HG03521 (cell line): Measurements from ENCODE around the gene ELK3.
A peak's percentile ranks its signal among the peaks of the same experiment; 100 is the strongest.

Experiments
- ATAC-seq: cut with Tn5 transposase; IDR thresholded peaks from one replicate; pipeline ENCODE4 v1.9.1; 2021; ENCODE audit warnings: mild to moderate bottlenecking, moderate library complexity; ENCODE audit not compliant: unreplicated experiment

ELK3 gene

GRCh38 chr12:96187956-96188355, 6.2 kb upstream of the ELK3 start:
- ATAC-seq, result no peak

GRCh38 chr12:96189781-96190180, 4.4 kb upstream of the ELK3 start:
- no peak for ATAC-seq

- no peak for ATAC-seq
Measured at GRCh38 chr12:96190413-96191108, 3.6 kb upstream of the ELK3 start.

GRCh38 chr12:96192926-96193573, 1.1 kb upstream of the ELK3 start:
- ATAC-seq, result no peak

DNA sequence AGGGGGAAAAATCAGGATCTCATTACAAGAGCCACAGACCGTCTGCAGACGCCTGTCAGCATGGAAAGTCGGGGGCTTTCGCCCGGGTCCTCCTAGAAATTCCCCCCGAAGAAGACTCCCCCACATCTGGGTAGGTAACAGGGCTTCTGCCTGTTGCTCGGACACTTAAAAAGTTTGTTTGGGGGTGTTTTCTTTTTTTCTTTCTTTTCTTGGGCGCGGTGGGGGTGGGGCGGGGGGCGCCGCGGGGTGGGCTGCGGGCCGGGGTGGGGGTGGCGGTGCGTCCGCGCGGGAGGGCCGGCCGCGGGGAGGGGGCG, 358 bp downstream of the ELK3 start:
- ATAC-seq, result no peak

DNA sequence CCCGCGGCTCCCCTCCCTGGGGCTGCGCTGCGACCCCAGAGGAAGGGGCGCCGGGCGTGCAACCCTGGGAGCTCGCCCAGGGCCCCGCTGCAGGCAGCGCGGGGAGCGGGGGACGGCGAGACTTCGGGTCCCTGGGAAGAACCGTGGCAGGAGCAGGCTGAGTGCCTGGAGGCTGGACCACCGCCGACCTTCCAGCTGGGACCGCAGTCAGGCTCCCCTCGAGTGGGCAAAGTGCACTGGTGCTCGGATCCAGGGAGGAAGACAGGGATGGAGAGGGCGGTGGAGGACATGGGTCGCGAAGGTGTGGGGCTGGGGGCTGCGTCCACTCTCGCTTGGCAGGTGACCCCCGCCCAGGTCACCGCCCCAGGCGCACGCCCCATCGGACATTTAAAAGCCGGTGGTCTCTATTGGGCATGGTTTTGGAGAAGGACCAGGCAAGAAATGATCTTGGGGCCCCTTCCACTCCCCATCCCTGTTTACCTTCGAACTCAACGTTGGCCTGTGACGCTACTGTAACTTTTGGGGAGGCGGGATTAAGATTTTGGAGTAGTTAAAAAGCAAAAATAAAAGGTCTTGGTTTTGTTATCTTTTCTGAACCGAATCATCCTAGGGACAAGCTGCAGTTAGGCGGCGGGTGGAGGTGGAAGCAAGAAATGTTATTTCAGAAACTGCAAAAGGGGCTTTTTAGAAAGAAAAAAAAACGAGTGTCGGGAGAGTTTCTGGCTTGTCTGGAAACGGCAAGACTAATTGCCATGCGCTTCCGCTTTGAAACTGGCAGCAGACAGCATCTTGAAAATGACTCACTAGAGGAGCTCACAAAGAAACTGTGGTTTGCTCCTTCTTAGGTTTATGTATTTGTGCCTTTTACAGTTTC, 1.0 kb downstream of the ELK3 start:
- ATAC-seq, result peak; percentile 63

DNA sequence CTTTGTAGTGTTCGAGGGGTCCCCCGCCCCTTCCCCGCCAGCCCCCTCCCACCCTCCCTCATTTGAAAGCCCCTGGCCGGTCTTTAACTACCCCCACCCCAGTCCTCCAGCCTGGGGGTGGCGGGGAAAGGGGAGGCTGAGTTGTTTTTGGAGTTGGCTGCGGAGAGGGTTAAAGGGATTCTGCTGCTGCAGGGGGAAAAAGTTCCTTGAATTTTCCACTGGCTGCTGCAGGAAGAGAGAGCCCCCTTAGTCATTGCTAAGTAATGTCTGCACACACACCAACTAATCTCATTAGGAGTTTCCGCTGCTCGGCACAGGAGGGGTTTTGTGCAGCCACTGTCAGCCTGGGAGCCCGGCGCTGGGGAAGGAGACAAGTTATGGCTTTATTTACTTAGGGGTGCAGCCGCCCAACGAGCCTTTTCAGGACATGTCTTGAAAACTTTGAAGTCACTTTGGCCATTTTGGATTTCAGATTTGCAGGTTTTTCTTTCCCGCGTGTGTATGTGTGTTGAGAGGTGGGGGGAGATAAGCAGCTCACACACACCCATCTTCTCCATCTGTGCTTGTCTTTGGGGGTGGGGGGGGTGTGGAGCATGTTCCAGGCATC, 1.8 kb downstream of the ELK3 start:
- ATAC-seq, result no peak

DNA sequence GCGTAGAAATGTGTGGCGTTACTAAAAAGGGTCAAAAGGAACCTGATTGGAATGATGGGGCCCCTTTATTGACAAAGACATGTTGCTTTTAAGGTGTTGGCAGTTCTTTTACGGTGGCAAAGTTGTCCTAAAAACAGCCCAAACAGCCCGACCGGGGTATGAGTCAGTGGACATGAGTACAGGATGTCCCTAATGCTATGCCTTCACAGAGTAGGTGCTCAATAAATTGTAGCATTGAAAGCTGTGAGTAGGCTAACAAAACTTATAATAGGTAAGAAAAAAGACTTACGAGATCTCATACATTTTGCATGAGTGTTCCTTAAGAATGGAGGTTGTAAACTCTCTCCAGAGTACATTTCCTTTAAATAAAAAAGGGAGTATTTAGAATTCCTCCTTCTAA, 2.6 kb downstream of the ELK3 start:
- no peak for ATAC-seq

DNA sequence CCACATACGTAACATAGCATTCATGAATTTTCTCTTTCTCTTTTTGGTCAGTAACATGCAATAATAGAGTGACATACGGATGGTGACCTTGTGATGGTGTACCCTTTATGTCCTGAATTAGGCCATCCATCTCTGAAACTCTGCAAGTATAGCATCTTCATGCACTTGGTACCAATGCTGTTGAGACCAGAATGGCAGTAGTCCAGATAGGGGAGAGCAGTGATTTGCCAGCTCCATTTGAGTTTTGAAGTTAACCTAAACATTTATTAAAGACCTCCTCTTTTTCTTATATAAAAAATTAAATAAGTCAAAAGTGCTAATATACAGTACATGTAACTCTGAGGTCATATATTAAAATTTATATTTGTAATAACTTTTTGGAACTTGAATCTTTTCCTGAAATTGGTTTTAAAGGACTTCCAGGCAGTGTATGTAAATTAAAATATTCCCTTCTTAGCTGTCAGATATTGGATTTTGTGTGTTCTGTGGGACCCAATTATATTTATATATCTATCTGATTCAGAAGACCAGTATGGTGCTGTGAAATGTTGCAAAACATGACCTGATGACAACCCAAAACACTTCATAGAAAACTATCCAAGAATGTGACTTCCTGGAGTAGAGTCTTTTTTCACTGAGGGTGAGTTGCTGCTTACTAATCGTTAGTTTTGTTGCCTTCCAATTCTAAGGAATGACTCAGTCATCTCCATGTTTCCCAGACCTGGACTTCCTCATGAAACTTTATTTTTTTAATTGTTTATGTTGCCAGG, 3.5 kb downstream of the ELK3 start:
- ATAC-seq, result no peak

DNA sequence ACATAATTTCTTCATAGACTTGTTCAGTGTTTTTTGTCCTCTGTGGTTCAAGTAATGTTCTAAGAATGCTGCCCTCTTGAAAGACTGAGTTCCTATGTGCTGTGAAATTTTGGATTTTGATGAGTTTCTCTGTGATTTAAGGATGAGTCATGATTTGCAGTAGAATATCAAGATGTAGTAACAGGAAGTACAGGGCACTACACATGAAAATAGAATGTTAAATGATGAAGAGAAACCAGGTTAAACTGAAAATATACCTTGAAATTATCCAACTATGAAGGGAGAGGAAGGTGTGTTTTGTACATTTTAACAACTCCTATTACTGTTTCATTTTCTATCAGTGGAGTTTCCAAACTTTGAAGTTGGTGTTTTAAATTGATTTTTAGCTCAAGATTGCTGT, 4.8 kb downstream of the ELK3 start:
- ATAC-seq, result no peak

DNA sequence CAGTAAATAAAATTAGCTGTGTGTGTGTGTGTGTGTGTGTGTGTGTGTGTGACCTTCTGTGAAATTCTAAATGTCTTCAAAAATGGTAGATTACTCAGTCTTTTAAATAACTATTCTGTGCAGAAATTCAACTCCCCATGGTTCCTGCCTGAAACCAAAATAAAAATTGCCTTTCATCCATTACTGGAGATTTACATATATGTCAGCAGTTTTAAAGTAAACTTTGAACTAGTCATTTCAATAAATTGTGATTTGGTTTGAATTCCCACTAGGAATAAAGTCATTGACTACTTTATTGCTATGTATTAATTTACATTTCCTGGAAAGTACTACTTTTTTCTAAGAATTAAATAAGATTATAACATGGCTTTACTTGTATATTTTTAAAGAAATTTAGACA, 5.3 kb downstream of the ELK3 start:
- ATAC-seq, result no peak

GRCh38 chr12:96201272-96202227, 7.4 kb downstream of the ELK3 start:
- ATAC-seq, result no peak

DNA sequence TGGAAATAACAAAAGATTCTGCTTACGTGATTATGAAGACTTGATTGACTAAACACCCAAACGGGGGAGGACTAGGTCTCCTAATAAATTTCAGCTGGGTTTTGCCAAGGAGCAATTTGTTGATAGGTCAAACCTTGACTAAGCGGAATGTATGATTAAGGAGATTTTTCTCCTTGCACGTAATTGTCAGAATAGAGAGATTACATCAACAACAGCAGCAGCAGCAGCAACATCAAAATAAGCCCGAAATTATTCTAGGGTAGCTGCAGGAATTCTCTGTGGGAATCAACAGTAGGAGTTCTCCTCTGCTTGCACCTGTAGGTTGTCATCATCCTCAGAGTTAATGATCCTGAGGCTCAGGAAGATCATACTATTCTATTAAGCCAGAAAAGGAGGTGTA, 10.2 kb downstream of the ELK3 start:
- ATAC-seq, result no peak

DNA sequence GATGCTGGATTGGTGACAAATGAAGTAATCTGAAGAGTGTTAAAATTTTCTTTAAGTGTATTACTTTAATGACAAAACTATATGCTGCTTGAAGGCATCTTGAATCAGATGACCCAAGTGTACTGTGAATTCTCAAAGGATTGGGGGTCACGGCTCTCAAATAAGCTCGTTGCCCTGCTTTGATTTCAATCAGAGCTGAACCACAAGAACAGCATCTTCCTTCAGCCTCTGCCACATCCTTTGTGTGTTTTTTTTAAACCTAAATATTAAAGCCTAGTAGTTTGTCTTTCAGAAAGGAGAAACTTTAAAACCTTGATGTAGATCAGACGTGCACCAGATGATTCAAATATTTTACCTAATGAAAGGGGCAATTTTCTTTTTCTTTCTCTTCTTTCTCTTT, 11.7 kb downstream of the ELK3 start:
- ATAC-seq, result no peak

GRCh38 chr12:96206936-96207662, 12.9 kb downstream of the ELK3 start:
- no peak for ATAC-seq

DNA sequence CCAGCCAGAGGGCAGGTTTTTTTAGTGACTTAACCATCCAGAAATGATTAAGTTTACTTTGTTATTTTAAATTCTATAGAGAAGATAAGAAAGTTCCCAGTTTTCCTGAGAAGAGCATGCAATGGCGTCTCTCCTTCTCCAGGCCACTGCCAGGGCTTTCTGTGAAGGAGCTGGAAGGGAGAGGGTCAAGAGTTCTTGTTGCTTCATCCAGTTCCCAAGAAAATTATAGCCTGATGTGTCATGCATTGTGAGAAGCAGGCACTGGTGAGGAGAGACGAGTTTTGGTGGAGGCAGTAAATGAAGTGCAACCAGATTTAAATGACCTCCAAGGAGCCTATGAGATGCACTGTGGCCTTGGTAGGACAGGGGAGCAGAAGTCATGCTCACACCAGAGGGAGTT, 14.2 kb downstream of the ELK3 start:
- ATAC-seq, result no peak

- ATAC-seq, result no peak
Measured at GRCh38 chr12:96208801-96209549, 14.8 kb downstream of the ELK3 start.

DNA sequence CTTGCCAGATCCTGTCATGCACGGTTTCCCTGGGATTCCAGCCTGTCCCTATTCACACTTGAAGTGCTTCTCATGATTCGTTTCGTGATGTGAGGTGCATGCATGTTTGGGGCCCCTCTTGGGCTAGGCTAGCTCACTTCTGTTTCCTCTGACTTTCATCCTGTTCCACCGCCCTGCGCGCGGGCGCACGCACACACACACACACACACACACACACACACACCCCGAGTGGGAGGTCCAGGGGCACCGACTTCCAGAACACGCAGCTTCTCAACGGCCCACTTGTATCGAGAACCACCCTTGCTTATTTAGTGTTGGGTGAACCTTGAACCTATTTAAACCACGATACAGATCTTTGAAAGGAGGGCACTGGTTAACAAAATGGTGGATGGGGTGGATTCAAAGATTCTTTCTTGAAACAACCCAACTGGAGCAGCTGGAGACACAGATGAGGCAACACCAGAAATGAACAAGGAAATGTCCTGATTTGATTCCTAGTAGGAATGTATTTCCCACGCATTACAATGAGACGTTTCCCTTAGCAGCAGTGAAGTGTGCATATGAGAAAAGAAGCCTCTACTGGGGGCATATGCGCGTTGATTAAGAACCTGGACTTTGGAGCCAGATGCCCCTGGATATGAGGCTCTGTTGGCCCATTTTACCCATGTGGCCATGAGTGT, 16.3 kb downstream of the ELK3 start:
- ATAC-seq, result no peak
